ENCODE measurements around the gene SS18L1.

GRCh38 chr20:62168061-62168460 is 24.5 kb downstream of the SS18L1 start:
- TF ChIP-seq, protein P1, sequence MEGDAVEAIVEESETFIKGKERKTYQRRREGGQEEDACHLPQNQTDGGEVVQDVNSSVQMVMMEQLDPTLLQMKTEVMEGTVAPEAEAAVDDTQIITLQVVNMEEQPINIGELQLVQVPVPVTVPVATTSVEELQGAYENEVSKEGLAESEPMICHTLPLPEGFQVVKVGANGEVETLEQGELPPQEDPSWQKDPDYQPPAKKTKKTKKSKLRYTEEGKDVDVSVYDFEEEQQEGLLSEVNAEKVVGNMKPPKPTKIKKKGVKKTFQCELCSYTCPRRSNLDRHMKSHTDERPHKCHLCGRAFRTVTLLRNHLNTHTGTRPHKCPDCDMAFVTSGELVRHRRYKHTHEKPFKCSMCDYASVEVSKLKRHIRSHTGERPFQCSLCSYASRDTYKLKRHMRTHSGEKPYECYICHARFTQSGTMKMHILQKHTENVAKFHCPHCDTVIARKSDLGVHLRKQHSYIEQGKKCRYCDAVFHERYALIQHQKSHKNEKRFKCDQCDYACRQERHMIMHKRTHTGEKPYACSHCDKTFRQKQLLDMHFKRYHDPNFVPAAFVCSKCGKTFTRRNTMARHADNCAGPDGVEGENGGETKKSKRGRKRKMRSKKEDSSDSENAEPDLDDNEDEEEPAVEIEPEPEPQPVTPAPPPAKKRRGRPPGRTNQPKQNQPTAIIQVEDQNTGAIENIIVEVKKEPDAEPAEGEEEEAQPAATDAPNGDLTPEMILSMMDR (IDR thresholded peaks at IDR 0.05), result no peak
- no peak for TF ChIP-seq POLR2AphosphoS5 (IDR thresholded peaks at IDR 0.05; ENCODE audit: low read depth, low read length)

Data from Panc1 (cell line).